Measurements from ENCODE around the gene RPL26. TPM values are rescaled to one million over a fixed set of nuclear protein-coding genes. Genes with fewer than 3 reads are reported as not detected.

RPL26 gene
- total RNA-seq, 6 experiments from 2014 or later = 467 to 1,753 (median 509) TPM

DNA sequence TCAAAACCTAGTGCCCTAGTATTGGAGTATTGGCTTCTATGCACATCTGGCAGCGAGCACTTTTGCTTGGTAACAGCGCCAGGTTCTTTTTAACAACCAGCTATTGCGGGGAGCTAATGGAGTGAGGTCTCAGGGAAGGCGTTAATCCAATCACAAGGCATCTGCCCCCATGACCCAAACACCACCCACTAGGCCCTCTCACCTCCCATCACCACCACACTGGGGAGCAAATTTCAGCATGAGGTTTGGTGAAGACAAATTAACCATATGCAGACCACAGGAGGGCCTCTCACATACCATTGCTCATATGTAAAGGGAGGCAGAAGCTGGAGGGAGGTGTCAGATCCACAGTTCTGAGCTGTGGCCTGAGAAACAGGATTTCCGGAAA lies 44.2 kb downstream of the RPL26 start:
- intact Hi-C loops (cut with DNase I) = no loop called here
- Histone ChIP-seq H3K4me1 (no peaks in the 10 kb centered on the region), H3K9me3 (no peaks in the 10 kb centered on the region), H3K36me3 (no peaks in the 10 kb centered on the region), H3K4me3 (no peak overlapping the region), H3K27me3 (no peaks in the 10 kb centered on the region), H3K27ac (no peak overlapping the region)
- no peak for DNase-seq
- 76% methylated on average over 4 of the region's 5 CpGs for WGBS (ENCODE audit: insufficient coverage, low coverage, low lambda C conversion rate, missing lambda C conversion rate)
- no peak for ATAC-seq
- TF ChIP-seq, protein P1, sequence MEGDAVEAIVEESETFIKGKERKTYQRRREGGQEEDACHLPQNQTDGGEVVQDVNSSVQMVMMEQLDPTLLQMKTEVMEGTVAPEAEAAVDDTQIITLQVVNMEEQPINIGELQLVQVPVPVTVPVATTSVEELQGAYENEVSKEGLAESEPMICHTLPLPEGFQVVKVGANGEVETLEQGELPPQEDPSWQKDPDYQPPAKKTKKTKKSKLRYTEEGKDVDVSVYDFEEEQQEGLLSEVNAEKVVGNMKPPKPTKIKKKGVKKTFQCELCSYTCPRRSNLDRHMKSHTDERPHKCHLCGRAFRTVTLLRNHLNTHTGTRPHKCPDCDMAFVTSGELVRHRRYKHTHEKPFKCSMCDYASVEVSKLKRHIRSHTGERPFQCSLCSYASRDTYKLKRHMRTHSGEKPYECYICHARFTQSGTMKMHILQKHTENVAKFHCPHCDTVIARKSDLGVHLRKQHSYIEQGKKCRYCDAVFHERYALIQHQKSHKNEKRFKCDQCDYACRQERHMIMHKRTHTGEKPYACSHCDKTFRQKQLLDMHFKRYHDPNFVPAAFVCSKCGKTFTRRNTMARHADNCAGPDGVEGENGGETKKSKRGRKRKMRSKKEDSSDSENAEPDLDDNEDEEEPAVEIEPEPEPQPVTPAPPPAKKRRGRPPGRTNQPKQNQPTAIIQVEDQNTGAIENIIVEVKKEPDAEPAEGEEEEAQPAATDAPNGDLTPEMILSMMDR (IDR thresholded peaks at IDR 0.05) = no peak
- TF ChIP-seq POLR2A (IDR thresholded peaks at IDR 0.05) = no peak

DNA sequence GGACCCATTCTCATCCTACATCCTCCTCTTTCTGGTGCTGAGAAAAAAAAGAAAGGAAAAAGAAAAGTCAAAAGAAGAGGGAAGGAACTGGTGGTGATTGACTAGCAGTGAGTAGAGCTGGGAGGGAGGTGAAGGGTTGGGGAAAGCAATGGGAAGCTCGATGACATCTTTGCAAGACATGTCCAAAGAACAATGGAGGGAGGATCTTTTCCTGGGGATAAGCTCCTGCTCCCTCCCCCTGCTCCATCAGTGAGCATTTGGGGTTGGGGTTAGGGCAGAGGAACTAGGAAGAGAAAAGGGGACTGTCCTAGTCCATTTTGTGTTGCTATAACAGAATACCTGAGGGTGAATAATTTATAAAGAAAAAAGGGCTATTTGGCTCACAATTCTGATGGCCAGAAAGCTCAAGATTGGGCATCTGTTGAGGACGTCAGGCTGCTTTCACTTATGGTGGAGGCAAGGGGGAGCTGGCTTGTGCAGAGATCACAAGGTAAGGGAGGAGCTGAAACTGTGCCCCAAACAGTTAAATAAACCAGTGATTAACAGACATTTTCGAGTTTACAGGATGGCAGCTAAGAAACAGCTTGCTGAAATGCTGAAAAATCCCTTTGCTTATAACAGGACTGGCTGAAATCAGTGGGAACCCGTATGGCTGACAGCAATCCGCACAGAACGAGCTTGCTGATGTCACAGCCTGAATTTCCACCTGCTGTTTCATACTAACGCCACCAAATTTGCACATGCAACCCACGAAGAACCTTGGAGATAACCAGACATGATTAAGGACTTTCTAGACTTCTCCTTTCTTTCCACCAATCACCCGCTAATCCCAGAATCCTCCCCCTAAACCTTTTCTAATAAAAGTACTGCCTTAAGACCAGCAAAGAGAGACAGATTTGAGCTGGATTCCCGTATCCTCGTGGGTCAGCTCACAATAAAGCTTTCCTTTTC lies 44.9 kb downstream of the RPL26 start:
- ATAC-seq (no peak), DNase-seq (no peak)
- Histone ChIP-seq H3K4me3 (no peak overlapping the region), H3K9me3 (no peaks in the 10 kb centered on the region), H3K27me3 (no peaks in the 10 kb centered on the region), H3K27ac (no peak overlapping the region), H3K4me1 (no peaks in the 10 kb centered on the region), H3K36me3 (no peaks in the 10 kb centered on the region)
- 36% methylated on average over 10 of the region's 11 CpGs for WGBS (ENCODE audit: insufficient coverage, low coverage, low lambda C conversion rate, missing lambda C conversion rate)
- no peak for TF ChIP-seq POLR2A (IDR thresholded peaks at IDR 0.05)
- TF ChIP-seq, protein P1 (IDR thresholded peaks at IDR 0.05) = no peak
- intact Hi-C loops (cut with DNase I) = no loop called here

DNA sequence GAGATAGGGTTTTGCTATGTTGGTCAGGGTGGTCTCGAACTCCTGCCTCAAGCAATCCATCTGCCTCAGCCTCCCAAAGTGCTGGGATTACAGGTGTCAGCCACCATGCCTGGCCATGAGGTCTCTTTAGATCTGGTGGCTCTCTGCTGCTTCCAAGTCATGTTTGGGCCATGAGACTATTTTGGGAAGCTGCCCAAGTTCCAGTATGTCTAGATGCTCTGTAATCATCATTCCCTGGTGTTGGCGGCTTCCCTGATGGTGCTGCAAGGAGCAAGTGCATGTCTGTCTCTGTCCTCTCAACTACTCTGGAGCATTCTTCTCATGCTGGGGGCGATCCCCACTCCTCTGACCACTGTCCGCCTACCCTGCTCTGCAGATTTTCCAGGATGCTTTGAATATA lies 49.7 kb downstream of the RPL26 start:
- TF ChIP-seq POLR2A (IDR thresholded peaks at IDR 0.05) = no peak
- TF ChIP-seq, protein P1 (IDR thresholded peaks at IDR 0.05) = no peak
- Histone ChIP-seq H3K27ac (no peak overlapping the region), H3K4me3 (no peak overlapping the region), H3K27me3 (no peaks in the 10 kb centered on the region), H3K4me1 (no peaks in the 10 kb centered on the region), H3K36me3 (no peaks in the 10 kb centered on the region), H3K9me3 (no peaks in the 10 kb centered on the region)
- 82% methylated on average over 3 of the region's 4 CpGs for WGBS (ENCODE audit: insufficient coverage, low coverage, low lambda C conversion rate, missing lambda C conversion rate)
- ATAC-seq (no peak), DNase-seq (no peak)
- intact Hi-C loops (cut with DNase I) = no loop called here

DNA sequence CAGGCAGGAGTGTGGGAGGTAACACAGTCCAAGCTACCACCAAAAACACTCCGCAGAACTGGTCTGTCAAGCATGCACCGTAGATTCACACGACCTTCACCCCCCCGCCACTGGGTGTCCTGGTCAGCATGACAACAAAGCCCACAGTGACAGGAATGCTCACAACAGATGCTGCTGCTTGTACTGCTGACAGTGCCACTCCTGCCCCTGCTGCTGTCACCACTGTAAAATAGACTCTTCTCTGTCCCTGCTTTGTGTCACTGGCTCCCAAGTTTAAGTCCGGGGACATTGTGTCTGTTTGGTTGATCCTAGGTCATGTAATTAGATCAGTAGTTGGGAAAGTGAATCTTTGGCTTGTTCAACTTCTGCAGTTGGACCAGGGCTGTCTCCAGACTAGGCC lies 50.3 kb downstream of the RPL26 start:
- ATAC-seq = peak in 1 of 4 donors; percentile 38
- DNase-seq = no peak

More for the DNA sequence above, 50.3 kb downstream of the RPL26 start:
- H3K4me1 ChIP-seq = no peaks in the 10 kb centered on the region
- no peak overlapping the region for H3K27ac ChIP-seq
- H3K36me3 ChIP-seq = no peaks in the 10 kb centered on the region
- H3K9me3 ChIP-seq = no peaks in the 10 kb centered on the region
- no peaks in the 10 kb centered on the region for H3K27me3 ChIP-seq
- TF ChIP-seq, protein P1 (IDR thresholded peaks at IDR 0.05) = no peak
- no peak for TF ChIP-seq POLR2A (IDR thresholded peaks at IDR 0.05)
- intact Hi-C loops (cut with DNase I) = no loop called here
- 18% methylated on average over 3 of the region's 5 CpGs for WGBS (ENCODE audit: insufficient coverage, low coverage, low lambda C conversion rate, missing lambda C conversion rate)
- no peak overlapping the region for H3K4me3 ChIP-seq

All from right lobe of liver (tissue), 6 donors.